Pancreas (tissue), 10 donors: ENCODE results near the gene TBC1D9. TPM values are rescaled to one million over a fixed set of nuclear protein-coding genes. Genes with fewer than 3 reads are reported as not detected.

Source experiments
- ATAC-seq, 4 donors: fragments of 200-7000 bp; cut with Tn5 transposase; one replicate each; pipeline versions ENCODE4 v1.8.0 to v1.9.1; 2020; ENCODE audit warnings: mild to moderate bottlenecking in 4 of 4, moderate library complexity in 4 of 4
- DNase-seq, 6 donors: peaks; one replicate each; pipeline ENCODE4 v3.0.0-alpha.2; 2020
- FAIRE-seq: peaks from 2 replicates; lab custom pipeline; 2012; peaks lifted over from hg19 to GRCh38; lab: Jason Lieb, UNC
- H3K27ac ChIP-seq, 4 donors: fragments of 200-600 bp; sonication (generic); 1 replicate in 3 of 4; 2 replicates in 1 of 4; pipeline versions ENCODE4 v1.5.0 to v1.8.0; 2020
- H3K27me3 ChIP-seq, 4 donors: fragments of 200-600 bp; one replicate each; pipeline ENCODE4 v1.8.0; 2021
- H3K36me3 ChIP-seq, 3 donors: fragments of 200-600 bp; sonication (generic) in 1 of 3; one replicate each; pipeline versions ENCODE4 v1.5.0 to v1.8.0; 2020 to 2021
- H3K4me1 ChIP-seq, 3 donors: fragments of 200-600 bp; one replicate each; pipeline ENCODE4 v1.8.0; 2021
- H3K4me3 ChIP-seq, 4 donors: fragments of 200-600 bp; sonication (generic) in 2 of 4; one replicate each; pipeline versions ENCODE4 v1.5.0 to v1.8.0; 2020 to 2021
- H3K9me3 ChIP-seq, 4 donors: fragments of 200-600 bp; one replicate each; pipeline ENCODE4 v1.8.0; 2021
- CTCF ChIP-seq, 4 donors: fragments of 200-600 bp; sonication (generic) in 3 of 4; IDR thresholded peaks; one replicate each; pipeline versions ENCODE4 v1.5.0 to v1.8.0; 2021; ENCODE audit warnings: antibody characterized with exemption in 4 of 4
- WGBS, 2 donors: extraction: QIAGEN DNeasy Blood & Tissue Kit; methylation state at CpG; one replicate each; pipeline ENCODE4 v1.1.7; 2013; 5-methylcytosine and 5-hydroxymethylcytosine counted together
- intact Hi-C, 3 donors: fragments of 100-400 bp; cut with DNase I; formaldehyde crosslinking; loops; one replicate each; pipeline versions ENCODE4 v1.11.1 to v1.14.2; 2022
- polyA plus RNA-seq, 2 donors: library from polyadenylated mRNA; stranded (reverse); fragments of 200-250 nt; gene quantifications; one replicate each; pipeline ENCODE4 v1.2.3, GENCODE V29; 2013
- total RNA-seq, 6 donors: library from RNA; stranded (reverse); fragmentation: NEBNext Ultra II Directional in 4 of 6; extraction: Animal tissue kit (Norgen Biotek cat#: 25700) in 4 of 6; gene quantifications; one replicate each; pipeline versions ENCODE4 v1.2.1 to v1.2.4, GENCODE V29; 2021 to 2023
- donor health status: healthy with polysubstance abuse.
- donor health status: DM: no; HTN: no; CAD: no; lungs with moderate emphysema.
- donor health status: DM: no; HTN: no; CAD: no.
- donor health status: control.
- donor health status: control.
- donor health status: Bipolar disorder and iron deficiency.
- donor health status: DM: yes; HTN: yes; CAD: no.
- donor health status: DM: no; HTN: no; CAD: no.
- donor health status: DM: no; HTN: no; CAD: no.
- donor health status: DM: yes; HTN: yes; CAD: no.

Gene TBC1D9
- total and polyA plus RNA-seq, 8 donors: 5.3 to 17.9 (median 9.8) TPM

GRCh38 chr4:140704964-140705363, 51.2 kb downstream of the TBC1D9 start:
- H3K36me3 ChIP-seq: no peaks in the 10 kb centered on the region
- no peak for TF ChIP-seq CTCF (IDR thresholded peaks at IDR 0.05)
- no peaks in the 10 kb centered on the region for H3K27me3 ChIP-seq
- no peaks in the 10 kb centered on the region for H3K9me3 ChIP-seq
- 92 to 95% methylated on average over 2 of the region's 2 CpGs for WGBS, 2 donors
- DNase-seq (no peak), FAIRE-seq (no peak), ATAC-seq (no peak)
- intact Hi-C loops: no loop called here
- no peak overlapping the region for H3K27ac ChIP-seq
- H3K4me3 ChIP-seq: no peak overlapping the region
- peaks cover 0 to 5% (median 5%) of the 10 kb centered on the region in 3 donors for H3K4me1 ChIP-seq

- Histone ChIP-seq H3K27ac (no peak overlapping the region), H3K27me3 (no peaks in the 10 kb centered on the region), H3K36me3 (no peaks in the 10 kb centered on the region), H3K4me1 (peaks cover 0 to 5% (median 4%) of the 10 kb centered on the region in 3 donors), H3K4me3 (no peak overlapping the region), H3K9me3 (no peaks in the 10 kb centered on the region)
- intact Hi-C loops: no loop called here
- no peak for DNase-seq
- ATAC-seq: no peak
- no peak for TF ChIP-seq CTCF (IDR thresholded peaks at IDR 0.05)
- FAIRE-seq: no peak
- WGBS, 2 donors: 95 to 98% methylated on average over 4 of the region's 4 CpGs
These were observed 51.7 kb downstream of the TBC1D9 start for GRCh38 chr4:140704392-140704960.

- Histone ChIP-seq H3K4me1 (peaks cover 0 to 5% (median 4%) of the 10 kb centered on the region in 3 donors), H3K27ac (no peak overlapping the region), H3K4me3 (no peak overlapping the region), H3K27me3 (no peaks in the 10 kb centered on the region), H3K9me3 (no peaks in the 10 kb centered on the region), H3K36me3 (no peaks in the 10 kb centered on the region)
- peak; percentile 80 for FAIRE-seq
- peak in 1 of 4 donors; percentile 64 for ATAC-seq
- intact Hi-C loops: no loop called here
- WGBS, 2 donors: 62 to 68% methylated on average over 2 of the region's 2 CpGs
- DNase-seq: no peak
- no peak for TF ChIP-seq CTCF (IDR thresholded peaks at IDR 0.05)
These were observed 52.7 kb downstream of the TBC1D9 start for GRCh38 chr4:140703463-140703862.

- FAIRE-seq (no peak), ATAC-seq (no peak), DNase-seq (no peak)
- no peak overlapping the region for H3K4me3 ChIP-seq
- H3K9me3 ChIP-seq: no peaks in the 10 kb centered on the region
- intact Hi-C loops: no loop called here
- no peaks in the 10 kb centered on the region for H3K27me3 ChIP-seq
- H3K27ac ChIP-seq: no peak overlapping the region
- H3K4me1 ChIP-seq: peaks cover 0 to 4% (median under 1%) of the 10 kb centered on the region in 3 donors
- no peak for TF ChIP-seq CTCF (IDR thresholded peaks at IDR 0.05)
- H3K36me3 ChIP-seq: no peaks in the 10 kb centered on the region
- 94 to 96% methylated on average over 6 of the region's 6 CpGs for WGBS, 2 donors
These were observed 54.0 kb downstream of the TBC1D9 start for GRCh38 chr4:140702096-140702757.

GRCh38 chr4:140701071-140701470, 55.1 kb downstream of the TBC1D9 start:
- H3K27ac ChIP-seq: no peak overlapping the region
- peaks cover 0 to 4% (median 0%) of the 10 kb centered on the region in 3 donors for H3K4me1 ChIP-seq
- ATAC-seq (no peak), DNase-seq (no peak), FAIRE-seq (no peak)
- no peaks in the 10 kb centered on the region for H3K27me3 ChIP-seq
- TF ChIP-seq CTCF (IDR thresholded peaks at IDR 0.05): no peak
- WGBS, 2 donors: 85 to 86% methylated on average over 6 of the region's 6 CpGs
- no peak overlapping the region for H3K4me3 ChIP-seq
- H3K36me3 ChIP-seq: no peaks in the 10 kb centered on the region
- intact Hi-C loops: no loop called here
- H3K9me3 ChIP-seq: no peaks in the 10 kb centered on the region
